Measurements from ENCODE around the gene CAPN12.

Gene CAPN12

DNA sequence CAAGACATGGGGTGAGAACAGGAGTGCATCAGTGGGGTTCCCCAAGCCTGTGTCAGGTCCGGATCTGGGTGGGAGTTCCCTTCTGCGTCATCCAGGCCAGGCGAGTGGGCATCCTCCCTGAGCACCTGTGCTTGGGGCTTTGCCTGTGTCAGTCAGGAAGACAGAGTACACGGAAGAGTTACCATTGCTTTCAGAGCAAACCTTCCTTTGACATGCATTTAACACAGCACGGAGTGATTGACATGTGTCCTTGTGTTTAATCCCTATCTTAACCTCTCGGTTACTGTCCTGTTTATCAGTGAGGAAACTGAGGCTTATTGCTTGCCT, 47.6 kb downstream of the CAPN12 start:
- DNase-seq (ENCODE audit: low read depth), result no peak

DNA sequence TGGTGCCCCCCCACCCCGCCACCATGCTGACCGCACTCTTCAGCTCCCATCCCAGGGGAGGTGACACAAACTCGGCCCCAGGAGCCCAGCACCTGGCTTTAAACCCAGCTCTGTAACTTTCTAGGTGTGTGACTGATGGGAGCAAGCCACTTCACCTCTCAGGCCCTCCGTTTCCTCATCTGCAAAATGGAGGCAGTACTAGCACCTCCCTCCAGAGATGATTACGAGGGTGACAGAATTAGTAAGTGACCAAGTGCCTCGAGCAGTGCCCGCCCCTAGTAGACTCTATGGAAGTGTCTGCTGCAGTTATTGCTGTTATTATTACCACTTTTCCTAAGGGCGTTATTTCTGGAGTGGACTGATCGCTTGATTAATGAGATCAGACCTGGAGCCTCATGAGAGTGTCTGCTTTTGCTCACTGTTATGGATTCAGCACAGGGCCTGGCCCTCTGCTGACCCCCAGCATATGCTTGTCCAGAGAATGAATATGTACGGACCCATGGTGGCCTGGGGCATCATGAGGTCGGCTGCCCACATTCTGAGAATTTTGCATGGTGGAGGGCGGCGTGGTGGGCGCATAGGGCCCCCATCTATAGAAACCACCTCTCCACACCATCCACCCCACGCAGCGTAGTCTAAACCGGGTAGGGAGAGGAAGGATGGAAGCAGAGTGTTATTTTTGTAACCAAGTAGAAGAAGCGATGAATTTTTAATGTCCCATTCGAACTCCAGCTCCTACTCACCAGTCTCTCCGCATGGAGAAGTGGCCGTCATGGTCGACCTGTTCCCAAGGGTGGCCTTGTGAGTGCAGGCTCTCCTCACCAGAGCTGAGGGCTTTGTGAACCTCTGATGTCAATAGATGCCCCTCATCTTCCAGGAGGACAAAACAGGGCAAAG, 48.2 kb downstream of the CAPN12 start:
- DNase-seq (ENCODE audit: low read depth), result no peak

DNA sequence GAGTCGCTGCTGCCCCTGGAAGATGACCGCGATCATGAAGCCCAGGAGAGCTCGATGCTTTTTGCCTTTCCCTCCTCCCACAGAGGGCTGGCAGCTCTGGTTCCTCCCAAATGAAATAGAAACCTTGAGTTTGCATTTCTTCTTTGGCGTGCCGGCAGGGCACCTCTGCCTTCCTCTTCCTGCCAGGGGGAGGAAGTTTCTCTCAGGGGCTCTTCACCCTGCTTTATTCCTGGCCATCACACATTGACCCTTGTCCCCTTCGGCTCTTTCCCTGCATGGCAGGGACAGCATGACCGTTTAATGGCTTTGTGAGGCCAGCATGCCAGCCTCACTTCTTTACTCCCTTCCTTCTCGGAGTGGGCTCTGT, 49.0 kb downstream of the CAPN12 start:
- DNase-seq (ENCODE audit: low read depth), result no peak

DNA sequence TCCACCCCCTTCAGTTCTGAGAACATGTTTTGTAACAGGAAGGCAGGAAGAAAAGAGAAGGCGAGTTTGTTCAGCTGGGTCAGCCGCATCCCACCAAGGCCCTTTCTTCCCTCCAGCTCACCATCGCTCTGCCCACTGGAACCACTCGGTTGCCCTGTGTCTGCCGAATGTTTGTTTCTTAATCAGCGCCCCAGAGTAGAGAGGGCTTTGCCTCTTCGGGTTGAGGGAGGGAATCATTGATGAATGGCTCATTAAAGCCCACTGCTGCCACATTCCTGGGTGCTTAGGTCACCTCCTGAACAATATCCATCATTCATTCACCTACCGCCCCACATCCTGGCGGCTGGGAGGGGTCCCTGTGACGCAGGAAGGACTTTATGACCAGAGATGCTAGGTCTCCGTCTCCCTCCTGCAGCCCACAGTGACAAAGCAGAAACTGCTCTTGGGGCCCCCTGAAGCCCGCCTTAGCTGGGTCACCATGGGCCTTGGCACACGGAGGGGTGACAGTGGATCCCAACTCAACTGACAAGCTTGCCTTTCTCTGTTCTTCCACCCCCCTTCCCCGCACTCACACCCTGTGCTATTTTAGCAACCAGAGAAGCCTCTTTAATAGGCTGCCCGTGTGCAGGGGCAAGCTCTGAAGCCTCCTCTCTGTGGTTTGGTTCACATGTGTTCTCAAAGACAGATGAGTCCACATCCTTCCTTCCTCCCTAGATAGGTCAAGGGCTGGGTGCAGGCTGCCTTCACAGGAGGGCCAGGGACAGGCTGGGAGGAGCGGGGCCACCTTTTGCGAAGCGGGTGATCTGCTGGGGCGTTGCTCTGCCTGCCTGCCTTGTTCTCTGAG, 50.7 kb downstream of the CAPN12 start:
- DNase-seq (ENCODE audit: low read depth), result peak; percentile 19

DNA sequence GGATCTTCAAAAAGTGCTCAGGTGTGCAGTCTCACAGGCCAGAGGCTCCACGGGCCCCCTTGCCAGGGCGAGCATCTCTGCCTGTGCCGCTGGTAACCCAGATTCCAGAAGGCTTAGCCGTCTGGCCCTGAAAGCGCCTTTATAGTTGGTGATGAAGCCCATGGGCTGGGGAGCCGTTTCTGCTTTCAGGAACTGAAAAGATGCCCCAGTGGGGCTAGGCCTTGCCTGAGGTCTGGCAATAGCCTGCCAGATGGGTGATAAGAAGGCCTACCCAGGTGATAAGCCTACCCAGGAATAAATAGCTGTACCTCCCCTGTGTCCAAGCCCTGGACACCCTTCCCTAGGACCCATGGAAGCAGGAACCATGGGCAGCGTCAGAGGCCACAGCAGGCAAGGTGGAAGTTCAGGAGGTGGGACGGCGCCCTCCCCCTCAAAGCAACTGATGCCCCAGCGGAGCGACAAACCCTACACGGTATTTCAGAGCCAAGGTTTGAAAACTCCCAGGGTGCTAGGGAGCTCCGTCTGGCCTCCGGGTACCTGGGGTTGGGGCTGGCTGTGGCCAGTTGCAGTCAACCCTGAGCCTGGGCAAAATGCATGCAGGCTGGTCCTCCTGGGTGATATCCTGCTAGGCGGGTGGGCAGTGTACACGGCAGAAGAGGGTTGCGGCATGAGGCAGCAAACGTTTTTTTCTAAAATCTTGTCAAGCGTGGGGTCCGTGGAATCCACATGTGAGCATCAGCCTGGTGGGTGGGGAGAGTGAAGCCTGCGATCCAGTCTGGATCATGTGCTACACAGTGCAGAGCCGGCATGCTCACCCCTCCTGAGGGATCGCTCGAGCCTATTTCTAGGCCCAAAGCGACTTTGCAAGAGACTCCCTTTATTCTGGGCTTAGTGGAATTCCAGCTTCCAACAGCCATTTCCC, 51.6 kb downstream of the CAPN12 start:
- no peak for DNase-seq (ENCODE audit: low read depth)

DNA sequence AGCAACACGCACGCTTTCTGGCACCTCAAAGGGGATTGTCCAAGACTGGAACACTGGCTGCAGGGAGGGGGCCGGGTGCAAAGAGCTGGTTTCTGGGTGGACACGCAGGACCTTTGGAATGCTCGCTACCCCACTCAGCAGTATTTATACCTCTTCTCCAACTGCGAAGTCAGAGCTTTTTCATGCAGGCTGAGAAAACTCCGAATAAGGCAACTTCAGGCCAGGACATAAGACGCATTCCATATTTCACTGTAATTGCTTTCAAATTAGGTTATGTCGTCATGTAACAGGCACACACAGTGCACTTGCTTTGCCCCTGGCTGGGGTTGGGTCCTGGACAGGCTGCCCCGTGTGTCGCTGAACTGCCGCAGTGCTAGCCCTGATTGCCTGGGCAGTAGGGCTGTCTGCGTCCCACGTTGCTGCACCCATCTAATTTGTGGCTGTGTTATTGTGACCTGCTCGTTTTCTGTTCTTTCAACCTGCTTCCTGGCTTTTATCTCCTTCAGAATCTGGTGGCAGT, 52.3 kb downstream of the CAPN12 start:
- no peak for DNase-seq (ENCODE audit: low read depth)

DNA sequence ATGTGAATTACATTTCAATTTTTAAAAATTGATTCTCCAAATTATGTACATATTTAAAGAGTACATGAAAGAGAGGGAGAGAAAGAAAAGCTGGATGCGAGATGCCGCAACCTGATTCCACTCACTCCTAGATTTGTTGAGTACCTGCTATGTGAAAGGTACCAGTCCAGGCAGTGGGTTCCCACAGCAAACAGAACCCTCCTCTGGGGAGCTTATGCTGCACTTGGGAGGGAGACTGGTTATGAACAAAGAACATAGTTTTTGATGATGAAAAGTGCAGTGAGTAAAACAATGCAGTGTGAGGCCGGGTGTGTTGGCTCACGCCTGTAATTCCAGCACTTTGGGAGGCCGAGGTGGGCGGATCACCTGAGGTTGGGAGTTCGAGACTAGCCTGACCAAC, 53.4 kb downstream of the CAPN12 start:
- no peak for DNase-seq (ENCODE audit: low read depth)

DNA sequence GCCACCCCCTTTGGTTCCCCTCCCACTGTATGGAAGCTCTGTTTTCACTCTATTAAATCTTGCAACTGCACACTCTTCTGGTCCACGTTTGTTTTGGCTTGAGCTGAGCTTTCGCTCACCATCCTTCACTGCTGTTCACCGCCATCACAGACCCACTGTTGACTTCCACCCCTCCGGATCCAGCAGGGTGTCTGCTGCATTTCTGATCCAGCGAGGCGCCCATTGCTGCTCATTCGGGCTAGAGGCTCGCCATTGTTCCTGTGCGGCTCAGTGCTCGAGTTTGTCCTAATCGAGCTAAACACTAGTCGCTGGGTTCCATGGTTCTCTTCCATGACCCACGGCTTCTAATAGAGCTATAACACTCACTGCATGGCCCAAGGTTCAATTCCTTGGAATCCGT, 54.1 kb downstream of the CAPN12 start:
- no peak for DNase-seq (ENCODE audit: low read depth)

DNA sequence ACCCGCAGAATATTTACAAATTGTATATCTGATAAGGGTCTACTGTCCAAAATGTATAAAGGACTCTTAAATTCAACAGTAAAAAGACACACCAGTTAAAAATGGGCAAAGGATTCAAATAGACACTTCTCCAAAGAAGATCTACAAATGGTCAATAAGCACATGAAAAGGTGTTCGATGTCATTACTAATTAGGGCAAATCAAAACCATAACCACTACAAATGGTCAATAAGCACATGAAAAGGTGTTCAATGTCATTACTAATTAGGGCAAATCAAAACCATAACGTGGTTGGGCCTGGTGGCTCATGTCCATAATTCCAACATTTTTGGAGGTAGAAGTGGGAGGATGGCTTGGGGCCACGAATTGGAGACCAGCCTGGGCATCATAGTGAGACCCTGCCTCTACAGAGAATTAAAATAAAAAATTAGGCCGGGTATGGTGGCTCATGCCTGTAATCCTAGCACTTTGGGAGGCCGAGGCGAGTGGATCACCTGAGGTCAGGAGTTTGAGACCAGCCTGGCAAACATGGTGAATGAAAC, 56.4 kb downstream of the CAPN12 start:
- DNase-seq (ENCODE audit: low read depth), result no peak

DNA sequence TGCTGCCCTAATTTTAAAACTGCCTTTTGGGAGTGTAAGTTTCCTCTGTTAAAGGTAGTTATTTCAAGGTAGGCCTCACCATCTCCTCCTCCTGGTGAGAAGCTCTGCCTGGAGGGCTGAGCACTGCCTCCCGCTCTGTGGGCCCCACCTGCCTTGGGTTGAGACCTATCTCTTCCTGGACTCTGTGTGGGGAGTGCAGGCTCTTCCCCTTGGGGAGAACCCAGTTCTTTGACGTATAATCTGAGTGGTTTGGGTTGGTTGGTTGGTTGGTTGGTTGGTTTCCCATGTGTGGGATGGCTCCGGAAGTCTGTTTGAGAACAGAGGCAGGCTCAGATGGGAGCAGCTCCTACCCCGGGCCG, 57.8 kb downstream of the CAPN12 start:
- no peak for DNase-seq (ENCODE audit: low read depth)

DNA sequence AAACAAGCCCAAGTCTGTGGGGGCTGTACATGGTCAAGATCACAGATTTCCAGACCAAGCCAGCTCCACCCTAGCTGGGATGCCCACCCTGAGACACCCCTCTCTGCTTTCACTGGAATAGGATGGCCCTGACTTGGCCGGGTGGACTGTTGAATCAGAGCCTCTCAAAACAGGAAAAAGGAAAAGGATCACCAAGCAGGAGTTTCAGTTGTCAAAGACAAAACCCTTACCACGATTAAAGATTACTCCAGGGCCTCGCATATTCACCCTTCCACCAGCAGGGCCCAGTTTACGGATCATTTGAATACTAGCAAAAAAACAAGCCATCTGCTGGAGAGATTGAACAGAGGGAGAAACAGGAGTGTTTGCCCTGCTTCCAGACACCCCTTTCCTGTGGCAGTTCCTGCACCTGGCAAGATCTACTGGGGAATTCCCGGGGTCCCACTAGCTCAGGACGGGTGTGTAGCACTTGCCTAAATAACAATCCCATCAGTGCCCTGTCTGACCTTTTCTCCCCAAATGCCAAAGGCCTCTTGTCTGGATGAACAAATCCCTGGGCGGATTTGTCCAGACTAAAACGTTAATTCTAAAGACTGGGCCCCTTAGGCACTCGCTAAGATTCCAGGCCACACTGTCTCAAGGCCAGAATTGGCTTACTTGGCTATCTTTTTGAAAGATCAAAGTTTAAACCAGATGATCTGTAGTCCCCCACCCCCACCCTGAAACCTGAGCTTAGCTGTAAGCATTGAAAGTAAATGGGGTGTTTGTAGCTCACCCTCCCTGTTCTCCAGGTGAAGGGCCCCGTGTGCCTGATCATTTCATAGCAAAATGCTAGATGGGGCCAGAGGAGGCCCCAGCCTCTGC, 58.4 kb downstream of the CAPN12 start:
- no peak for DNase-seq (ENCODE audit: low read depth)

DNA sequence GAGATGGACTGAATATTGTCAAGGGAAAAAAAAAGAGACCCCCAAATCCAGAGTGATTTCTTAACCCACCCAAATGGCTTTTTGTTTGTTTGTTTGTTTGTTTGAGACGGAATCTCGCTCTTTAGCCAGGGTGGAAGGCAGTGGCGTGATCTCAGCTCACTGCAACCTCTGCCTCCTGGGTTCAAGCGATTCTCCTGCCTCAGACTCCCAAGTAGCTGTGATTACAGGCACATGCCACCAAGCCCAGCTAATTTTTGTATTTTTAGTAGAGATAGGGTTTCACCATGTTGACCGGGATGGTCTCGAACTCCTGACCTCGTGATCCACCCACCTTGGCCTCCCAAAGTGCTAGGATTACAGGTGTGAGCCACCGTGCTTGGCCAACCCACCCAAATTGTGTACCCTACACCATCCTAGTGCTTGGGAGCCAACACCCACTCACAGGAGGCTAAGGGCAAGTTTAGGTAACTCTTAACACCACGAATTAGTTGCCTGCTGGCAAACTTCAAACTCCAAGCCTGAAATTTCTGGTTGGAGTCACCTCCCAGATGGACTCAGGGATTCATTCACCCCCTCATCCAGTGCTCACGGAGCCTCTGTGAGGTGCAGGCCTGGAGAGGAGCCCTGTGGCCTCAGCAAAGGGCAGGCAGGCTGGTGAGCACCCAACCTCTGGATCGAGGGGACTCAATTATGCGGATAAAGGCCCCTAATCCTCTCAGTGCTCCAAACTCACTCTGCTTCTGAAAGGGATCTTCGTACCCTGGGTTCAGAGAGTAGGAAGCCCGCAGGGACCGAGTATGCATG, 59.2 kb downstream of the CAPN12 start:
- no peak for DNase-seq (ENCODE audit: low read depth)

DNA sequence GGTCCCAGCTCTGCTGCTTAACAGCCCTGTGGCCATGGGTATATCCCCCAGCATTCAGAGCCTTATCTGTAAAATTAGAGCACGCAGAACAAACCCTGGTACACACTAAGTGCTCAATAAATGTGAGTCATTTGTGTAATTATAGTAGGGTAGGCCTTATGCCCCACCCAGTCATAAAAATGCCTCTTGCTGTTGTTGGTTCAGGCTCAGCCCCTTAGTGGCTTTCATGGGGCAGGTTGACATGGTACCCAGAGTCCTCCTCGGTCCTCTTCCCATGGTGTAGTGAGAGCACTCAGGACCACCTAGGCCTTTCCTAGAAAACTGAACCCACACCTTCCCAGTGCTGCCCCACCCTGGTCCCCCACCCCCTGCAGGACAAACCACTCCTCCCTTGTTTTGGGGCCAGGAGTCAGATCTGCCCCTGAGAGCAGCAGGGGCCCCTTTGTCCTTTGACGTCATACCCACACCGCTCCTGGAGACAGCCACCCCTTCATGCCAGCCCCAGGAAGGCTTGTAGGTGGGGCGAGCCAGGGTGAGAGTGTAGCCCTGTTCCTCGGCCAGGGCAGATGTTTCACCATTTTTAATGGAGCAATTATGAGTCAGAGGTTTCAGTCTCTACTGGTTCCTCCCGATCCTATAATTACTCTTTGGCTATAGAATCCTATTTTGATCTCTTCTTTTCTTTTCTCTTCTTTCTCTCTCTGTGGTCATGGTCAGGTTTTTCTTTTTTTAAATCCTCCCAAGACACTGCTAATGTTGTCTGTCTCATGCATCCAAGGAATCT, 60.0 kb downstream of the CAPN12 start:
- DNase-seq (ENCODE audit: low read depth), result no peak

DNA sequence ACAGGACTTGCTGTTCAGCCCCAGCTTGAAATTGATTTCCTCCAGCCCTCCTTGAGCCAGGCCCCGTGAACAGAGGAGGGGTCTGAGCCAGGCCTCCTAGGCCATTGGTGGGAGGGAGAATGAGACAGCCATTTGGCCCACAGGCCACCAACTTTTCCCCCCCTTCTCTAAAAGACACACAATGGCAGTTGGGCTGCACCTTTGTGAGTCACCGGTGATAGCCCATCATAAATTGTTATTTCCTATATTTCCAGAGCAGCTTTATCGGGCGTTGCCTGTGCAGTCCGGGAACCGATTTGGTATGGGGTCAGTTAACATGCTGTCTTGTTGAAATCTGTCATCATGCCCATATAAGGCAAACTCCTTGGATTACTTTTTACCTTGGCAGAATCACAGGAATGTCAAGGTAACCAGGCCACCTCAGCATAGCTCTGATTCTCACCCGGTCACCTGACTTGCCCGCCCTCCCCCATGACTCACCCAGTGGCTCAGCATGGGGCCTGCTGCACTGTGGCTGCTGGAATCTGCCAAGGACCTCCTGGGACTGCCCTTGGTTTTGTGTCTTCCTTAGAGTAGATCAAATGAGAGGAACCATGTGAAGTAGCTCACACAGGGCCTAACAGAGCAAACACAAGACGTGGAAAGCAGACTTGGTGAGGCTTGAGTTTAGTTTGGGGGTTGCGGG, 60.7 kb downstream of the CAPN12 start:
- DNase-seq (ENCODE audit: low read depth), result peak; percentile 40

DNA sequence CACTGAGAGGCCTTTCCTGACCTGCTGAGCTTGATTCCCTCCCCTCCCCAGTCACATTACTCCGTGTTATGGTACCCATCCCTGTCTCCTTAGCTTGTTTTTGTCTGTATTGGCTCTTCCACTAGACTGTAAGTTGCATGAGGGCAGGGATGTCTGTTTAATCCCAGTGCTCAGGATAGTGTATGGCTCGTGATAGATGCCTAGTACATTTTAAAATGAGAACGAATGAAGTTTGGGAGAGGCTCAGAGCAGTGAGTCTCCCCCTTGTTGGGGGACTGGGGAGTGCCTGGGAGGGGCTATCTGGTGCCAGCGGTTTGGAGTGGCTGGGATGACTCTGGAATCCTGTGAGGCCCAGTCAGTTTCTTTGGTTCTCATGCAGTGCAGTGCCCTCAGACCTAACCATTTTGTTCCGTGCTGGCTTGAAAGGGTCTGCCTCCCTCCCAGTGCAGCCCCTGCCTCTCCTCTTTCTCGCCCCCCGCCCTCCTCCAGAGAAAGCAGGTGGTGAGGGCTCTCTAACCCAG, 61.3 kb downstream of the CAPN12 start:
- DNase-seq (ENCODE audit: low read depth), result no peak

DNA sequence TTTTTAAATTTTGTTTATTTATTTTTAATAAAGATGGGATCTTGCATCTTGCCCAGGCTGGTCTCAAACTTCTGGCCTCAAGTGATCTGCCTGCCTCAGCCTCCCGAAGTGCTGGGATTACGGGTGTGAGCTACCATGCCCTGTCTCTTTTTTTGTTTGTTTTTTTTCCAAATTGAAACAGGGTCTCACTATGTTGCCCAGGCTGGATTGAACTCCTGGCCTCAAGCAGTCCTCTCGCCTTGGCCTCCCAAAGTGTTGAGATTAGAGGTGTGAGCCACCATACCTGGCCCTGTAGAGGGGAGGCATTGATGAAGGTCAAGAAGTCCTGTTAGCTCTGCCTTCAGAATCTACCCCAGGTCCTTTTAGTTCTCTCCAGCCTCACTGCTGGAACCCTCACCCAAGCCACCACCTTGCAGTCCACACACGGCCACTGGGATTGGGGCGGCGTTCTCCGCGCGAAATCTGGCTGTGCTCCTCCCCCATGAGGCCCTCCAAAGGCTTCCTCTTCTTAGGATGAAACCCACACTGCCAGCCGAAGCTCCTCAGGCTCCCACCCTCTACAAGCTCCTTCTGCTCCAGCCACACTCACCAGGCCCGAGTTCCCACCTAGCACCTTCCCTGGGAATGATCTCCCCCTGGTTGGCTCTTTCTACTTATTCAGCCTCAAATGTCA, 61.9 kb downstream of the CAPN12 start:
- no peak for DNase-seq (ENCODE audit: low read depth)
